HFFc6 (cell line): ENCODE measurements around the gene PCLO. TPM values are rescaled to one million over a fixed set of nuclear protein-coding genes. Genes with fewer than 3 reads are reported as not detected.

Source experiments
- DNase-seq: peaks from one replicate; pipeline ENCODE4 v3.0.0-alpha.2; 2018
- H3K27ac Mint-ChIP-seq: 2 replicates; pipeline ENCODE4 v1.8.0; 2020; ENCODE audit warnings: mild to moderate bottlenecking, mixed read lengths
- H3K27me3 Mint-ChIP-seq: 2 replicates; pipeline ENCODE4 v1.8.0; 2021; ENCODE audit warnings: mild to moderate bottlenecking, moderate library complexity, mixed read lengths; ENCODE audit not compliant: insufficient read depth
- H3K36me3 Mint-ChIP-seq: 2 replicates; pipeline ENCODE4 v1.8.0; 2021; ENCODE audit warnings: low read depth, mixed read lengths
- H3K4me1 Mint-ChIP-seq: 2 replicates; pipeline ENCODE4 v1.8.0; 2020; ENCODE audit warnings: low read depth, mixed read lengths
- H3K4me3 Mint-ChIP-seq: 2 replicates; pipeline ENCODE4 v1.8.0; 2020; ENCODE audit warnings: mild to moderate bottlenecking, moderate library complexity, mixed read lengths
- H3K9me3 Mint-ChIP-seq: 2 replicates; pipeline ENCODE4 v1.8.0; 2020; ENCODE audit warnings: mild to moderate bottlenecking, mixed read lengths
- CTCF ChIP-seq: fragments of 200-600 bp; sonication (generic); IDR thresholded peaks from 2 replicates; pipeline ENCODE4 v1.5.0; 2021; ENCODE audit warnings: antibody characterized with exemption, mild to moderate bottlenecking
- total RNA-seq, 6 experiments: library from RNA; stranded (reverse); fragmentation: NEBNext Ultra II Directional; extraction: Animal tissue kit (Norgen Biotek cat#: 25700); gene quantifications; 2 replicates in 1 of 6; 3 replicates in 5 of 6; pipeline ENCODE4 v1.2.3, GENCODE V29; 2021

PCLO gene
- total RNA-seq, 6 experiments from 2014 or later, result 0.64 to 2.3 (median 1.7) TPM

- H3K27me3 Mint-ChIP-seq, result no peaks in the 10 kb centered on the region
- H3K9me3 Mint-ChIP-seq, result peaks cover 56% of the 10 kb centered on the region
- DNase-seq, result no peak
- no peak overlapping the region for H3K27ac Mint-ChIP-seq
- no peaks in the 10 kb centered on the region for H3K36me3 Mint-ChIP-seq
- H3K4me3 Mint-ChIP-seq, result no peak overlapping the region
- no peak for TF ChIP-seq CTCF
- H3K4me1 Mint-ChIP-seq, result no peaks in the 10 kb centered on the region
Observed at GRCh38 chr7:83119494-83119893, 43.2 kb downstream of the PCLO start.

GRCh38 chr7:83119026-83119382 is 43.7 kb downstream of the PCLO start:
- Mint-ChIP-seq H3K4me3 (no peak overlapping the region), H3K27ac (no peak overlapping the region), H3K36me3 (no peaks in the 10 kb centered on the region), H3K4me1 (no peaks in the 10 kb centered on the region), H3K27me3 (no peaks in the 10 kb centered on the region), H3K9me3 (peaks cover 56% of the 10 kb centered on the region)
- no peak for DNase-seq
- TF ChIP-seq CTCF, result no peak

- no peak for DNase-seq
- no peak for TF ChIP-seq CTCF
- no peaks in the 10 kb centered on the region for H3K4me1 Mint-ChIP-seq
- H3K36me3 Mint-ChIP-seq, result no peaks in the 10 kb centered on the region
- no peak overlapping the region for H3K4me3 Mint-ChIP-seq
- no peak overlapping the region for H3K27ac Mint-ChIP-seq
- H3K27me3 Mint-ChIP-seq, result no peaks in the 10 kb centered on the region
- H3K9me3 Mint-ChIP-seq, result peaks cover 50% of the 10 kb centered on the region
Observed at GRCh38 chr7:83118347-83119025, 44.2 kb downstream of the PCLO start.

- H3K4me1 Mint-ChIP-seq, result no peaks in the 10 kb centered on the region
- no peak overlapping the region for H3K27ac Mint-ChIP-seq
- peaks cover 46% of the 10 kb centered on the region for H3K9me3 Mint-ChIP-seq
- H3K4me3 Mint-ChIP-seq, result no peak overlapping the region
- TF ChIP-seq CTCF, result no peak
- no peak for DNase-seq
- H3K36me3 Mint-ChIP-seq, result no peaks in the 10 kb centered on the region
- H3K27me3 Mint-ChIP-seq, result no peaks in the 10 kb centered on the region
Observed at GRCh38 chr7:83117466-83117865, 45.2 kb downstream of the PCLO start.

GRCh38 chr7:83111391-83111790 is 51.3 kb downstream of the PCLO start:
- Mint-ChIP-seq H3K27ac (no peak overlapping the region), H3K27me3 (no peaks in the 10 kb centered on the region), H3K4me3 (no peak overlapping the region), H3K36me3 (no peaks in the 10 kb centered on the region), H3K4me1 (no peaks in the 10 kb centered on the region), H3K9me3 (peaks cover 17% of the 10 kb centered on the region)
- no peak for TF ChIP-seq CTCF
- DNase-seq, result no peak

GRCh38 chr7:83109352-83109751 is 53.3 kb downstream of the PCLO start:
- TF ChIP-seq CTCF, result no peak
- Mint-ChIP-seq H3K4me3 (no peak overlapping the region), H3K4me1 (no peaks in the 10 kb centered on the region), H3K27me3 (no peaks in the 10 kb centered on the region), H3K27ac (no peak overlapping the region), H3K36me3 (no peaks in the 10 kb centered on the region), H3K9me3 (peaks cover 7% of the 10 kb centered on the region)
- DNase-seq, result no peak
